ENCODE measurements around the gene SYNCRIP.
"Not testable (repeated sequence)": the region's sequence is repeated elsewhere in the genome, so short reads cannot be mapped to it uniquely, and the experiment has no call there.

Gene SYNCRIP

GRCh38 chr6:85642774-85643536 is at the start of gene SYNCRIP:
Gene SYNCRIP (minus strand): TSS chr6:85642886. CDS start chr6:85641439, 1,447 bp downstream.
- DNase-seq, result peak; percentile 93

DNA sequence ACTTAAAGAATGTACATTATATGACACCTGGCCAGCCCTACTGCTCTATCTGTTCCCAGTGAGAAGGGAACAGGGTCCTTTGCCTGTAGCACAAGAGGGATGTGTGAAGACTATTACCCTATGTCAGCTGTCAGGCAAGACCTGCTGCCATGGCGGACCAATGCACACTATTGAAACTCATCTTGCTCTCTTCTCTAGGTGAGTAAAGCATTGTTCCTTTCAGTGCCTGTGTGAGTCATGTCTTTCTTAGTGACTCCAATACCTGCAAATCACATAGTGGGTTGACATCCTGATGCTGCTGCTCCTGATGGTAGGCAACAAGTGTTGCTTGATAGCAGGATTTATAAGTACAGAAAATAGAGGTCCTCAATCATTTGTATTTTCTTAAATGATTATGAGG is 48.8 kb upstream of the SYNCRIP start:
- DNase-seq, result no peak

DNA sequence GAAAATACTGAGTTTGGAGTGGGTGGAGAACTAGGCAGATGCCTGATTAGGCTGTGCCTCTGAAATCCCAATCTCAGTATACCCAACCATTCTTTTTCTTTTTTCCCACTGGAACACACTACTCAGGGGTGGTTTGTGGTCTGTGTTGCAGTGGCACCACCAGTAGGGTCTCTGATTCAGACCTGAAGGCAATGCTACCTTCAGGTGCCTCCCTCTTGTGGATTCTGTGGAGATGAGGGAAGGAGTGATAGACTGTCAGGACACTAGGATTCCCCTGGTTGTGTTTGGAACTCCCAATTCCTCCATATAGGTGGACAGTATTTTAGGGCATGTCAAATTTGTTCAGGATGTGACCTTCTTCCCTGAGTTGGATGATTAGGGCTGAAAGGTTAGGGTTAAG is 47.4 kb upstream of the SYNCRIP start:
- no peak for DNase-seq

- DNase-seq, result no peak
Observed at GRCh38 chr6:85685713-85686112, 43.0 kb upstream of the SYNCRIP start.

DNA sequence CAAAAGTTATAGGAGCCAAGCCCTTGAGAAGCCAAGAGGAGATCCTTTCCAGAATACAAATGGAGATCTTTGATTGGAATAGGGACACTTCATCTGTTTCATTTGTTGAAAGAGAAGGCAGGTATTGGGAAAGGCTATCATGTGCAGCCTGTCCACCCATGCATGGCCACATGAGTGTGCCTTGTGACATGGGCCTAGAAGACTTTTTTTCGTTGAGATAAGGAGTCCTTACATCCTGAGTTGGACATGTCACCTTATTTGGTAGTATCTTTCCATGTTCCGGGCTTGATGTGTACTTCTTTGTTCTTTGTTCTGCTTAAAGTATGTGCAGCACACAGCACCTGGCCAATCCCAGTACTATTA is 42.1 kb upstream of the SYNCRIP start:
- no peak for DNase-seq

GRCh38 chr6:85684133-85684808 is 41.6 kb upstream of the SYNCRIP start:
- DNase-seq, result no peak

DNA sequence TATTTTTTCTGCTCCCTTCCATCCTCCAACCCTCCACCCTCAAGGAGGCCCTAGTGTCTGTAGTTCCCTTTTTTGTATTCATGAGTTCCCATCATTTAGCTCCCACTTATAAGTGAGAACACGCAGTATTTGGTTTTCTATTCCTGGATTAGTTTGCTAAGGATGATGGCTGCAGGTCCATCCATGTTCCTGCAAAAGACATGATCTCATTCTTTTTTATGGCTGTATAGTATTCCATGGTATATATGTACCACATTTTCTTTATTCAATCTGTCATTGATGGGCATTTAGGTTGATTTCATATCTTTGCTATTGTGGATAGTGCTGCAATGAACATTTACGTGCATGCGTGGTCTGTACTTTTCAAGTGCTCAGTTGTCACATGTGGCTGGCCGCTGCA is 39.2 kb upstream of the SYNCRIP start:
- not testable (repeated sequence) for DNase-seq

GRCh38 chr6:85680388-85680787 is 37.7 kb upstream of the SYNCRIP start:
- DNase-seq, result no peak

- no peak for DNase-seq
Observed at GRCh38 chr6:85679445-85680123, 36.9 kb upstream of the SYNCRIP start.

- DNase-seq, result peak; percentile 97
Observed at GRCh38 chr6:85678602-85679444, 36.1 kb upstream of the SYNCRIP start.

DNA sequence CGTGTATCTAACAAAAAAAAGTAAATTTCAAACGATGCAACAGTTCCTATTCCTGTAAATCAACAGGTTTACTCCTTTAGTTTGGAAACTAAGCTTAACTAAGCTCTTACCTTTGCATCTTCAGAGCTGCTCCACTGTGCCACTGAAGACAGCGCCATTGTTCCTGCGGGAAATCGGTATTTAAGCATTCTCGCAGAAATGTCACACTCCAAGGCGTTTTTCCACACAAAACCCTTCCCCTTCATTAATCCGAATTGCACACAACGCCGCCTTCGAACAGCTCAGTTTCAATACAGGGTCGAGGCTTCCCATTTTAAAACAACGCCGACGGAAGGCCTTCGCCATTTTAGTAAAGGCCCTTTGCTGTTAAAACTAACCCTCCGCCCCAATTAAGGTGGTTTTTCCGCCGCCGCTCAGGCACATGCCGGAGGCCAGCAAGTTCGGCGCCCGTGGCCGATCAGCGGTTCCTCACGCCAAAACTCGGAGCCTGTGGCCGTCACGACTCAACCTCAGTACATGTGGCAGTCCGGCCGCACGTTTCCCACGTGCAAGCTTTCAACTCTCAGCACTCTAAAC is 35.4 kb upstream of the SYNCRIP start:
- DNase-seq, result no peak

DNA sequence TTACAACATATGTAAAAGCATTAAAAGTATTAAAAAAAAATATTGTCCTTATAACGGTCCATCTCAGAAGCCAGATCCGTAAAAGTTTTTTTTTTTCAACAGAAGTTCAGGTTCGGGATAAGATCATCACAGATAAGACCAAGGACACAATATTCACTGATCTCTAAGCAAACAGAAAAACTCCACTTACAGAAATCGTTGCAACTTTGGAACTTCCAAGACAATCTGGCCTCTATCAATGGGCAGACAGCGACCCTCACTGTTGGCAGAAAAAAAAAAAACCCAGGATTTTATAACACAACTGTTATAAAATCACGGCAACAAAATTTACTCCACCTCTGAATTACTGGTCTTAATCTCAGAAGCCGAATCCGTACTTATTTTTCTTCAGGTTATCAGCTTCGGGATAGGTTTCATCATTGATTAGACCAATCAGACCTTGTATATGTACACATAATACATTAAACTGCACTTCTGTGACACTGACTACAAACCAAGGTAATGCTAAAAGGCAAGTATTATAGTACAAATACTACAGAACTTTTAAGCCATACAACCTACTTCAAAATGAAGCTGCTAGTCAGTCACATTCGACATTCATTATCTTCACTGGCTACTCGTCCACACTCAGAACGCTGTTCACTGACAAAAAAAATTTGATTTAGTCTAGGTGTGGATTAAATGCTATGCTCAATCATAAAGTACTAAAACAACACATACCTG is 34.7 kb upstream of the SYNCRIP start:
- DNase-seq, result no peak

GRCh38 chr6:85676086-85676729 is 33.5 kb upstream of the SYNCRIP start:
- DNase-seq, result no peak

GRCh38 chr6:85675030-85675819 is 32.5 kb upstream of the SYNCRIP start:
- no peak for DNase-seq

GRCh38 chr6:85674604-85675003 is 31.9 kb upstream of the SYNCRIP start:
- DNase-seq, result no peak

DNA sequence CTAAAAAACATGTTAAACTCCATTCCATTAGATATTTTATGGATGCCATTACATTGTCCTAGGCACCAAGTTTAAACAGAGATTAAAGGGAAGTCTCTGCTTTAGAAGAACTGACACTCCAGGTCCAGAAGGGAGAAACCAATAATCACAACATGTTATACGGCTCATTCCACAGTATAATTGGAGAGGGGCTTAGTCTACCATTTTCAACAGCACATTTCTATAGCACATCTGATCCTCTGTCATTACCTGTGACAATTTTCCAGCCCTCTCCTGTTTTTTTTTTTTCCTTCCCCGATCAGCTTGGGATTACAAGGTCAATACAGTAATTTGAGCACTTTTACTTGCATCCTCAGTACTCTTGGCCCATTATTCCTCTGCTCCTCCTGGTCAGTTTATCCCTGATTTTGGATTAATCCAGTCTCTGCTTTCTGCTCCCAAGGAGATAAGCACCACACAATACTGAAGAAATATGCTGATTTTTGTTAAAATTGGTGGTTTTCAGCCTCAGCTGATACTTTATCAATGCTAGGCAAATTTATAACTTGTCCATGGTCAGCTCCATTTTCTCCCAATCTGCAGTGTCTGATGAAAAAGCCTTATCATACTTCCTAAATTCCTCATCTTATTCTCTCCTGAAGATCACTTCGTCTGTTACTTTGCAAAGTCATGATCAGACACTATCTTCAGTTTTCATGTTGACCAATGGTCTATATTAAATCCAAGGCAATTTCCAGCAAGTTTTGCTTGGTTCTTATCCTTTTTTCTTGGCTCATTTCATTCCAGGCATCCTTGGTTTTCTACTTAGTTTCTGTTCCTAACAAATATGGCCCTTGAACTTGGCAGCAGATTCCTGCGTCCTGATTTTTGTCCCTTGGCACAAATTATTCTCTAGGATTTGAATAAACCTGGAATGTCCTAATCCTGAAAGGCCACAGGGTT is 30.8 kb upstream of the SYNCRIP start:
- no peak for DNase-seq

DNA sequence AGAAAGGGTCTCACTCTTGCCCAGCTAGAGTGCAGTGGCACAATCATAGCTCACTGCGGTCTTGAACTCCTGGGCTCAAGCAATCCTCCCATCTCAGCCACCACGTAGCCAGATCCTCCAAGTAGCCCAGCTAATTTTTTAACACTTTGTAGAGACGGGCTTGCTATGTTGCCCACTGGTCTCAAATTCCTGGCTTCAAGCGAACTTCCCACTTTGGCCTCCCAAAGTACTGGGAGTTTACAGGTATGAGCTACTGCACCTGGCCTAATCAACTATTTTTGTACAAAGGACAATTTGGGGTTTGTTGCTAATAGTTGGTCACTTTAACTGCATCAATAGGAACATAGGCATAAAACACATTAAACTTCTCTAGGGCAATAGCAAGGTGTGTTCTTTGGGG is 29.9 kb upstream of the SYNCRIP start:
- no peak for DNase-seq

DNA sequence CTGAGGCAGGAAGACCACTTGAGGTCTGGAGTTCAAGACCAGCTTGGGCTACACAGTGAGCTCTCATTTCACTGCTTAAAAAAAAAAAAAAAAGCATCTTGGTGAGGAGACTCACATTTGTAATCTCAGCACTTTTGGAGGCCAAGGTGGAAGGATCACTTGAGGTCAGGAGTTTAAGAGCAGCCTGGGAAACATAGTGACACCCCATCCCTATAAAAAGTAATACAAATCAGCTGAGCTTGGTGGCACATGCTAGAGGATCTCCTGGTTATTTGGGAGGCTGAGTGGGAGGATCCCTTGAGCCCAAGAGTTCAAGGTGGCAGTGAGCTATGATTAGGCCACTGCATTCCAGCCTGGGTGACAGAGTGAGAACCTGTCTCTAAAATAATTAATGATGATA is 29.4 kb upstream of the SYNCRIP start:
- DNase-seq, result no peak

GRCh38 chr6:85670573-85670972 is 27.9 kb upstream of the SYNCRIP start:
- no peak for DNase-seq
